Fibroblast of lung (primary cell): ENCODE measurements around the gene PIEZO2. TPM values are rescaled to one million over a fixed set of nuclear protein-coding genes. Genes with fewer than 3 reads are reported as not detected.

Experiments used
- DNase-seq, 2 donors: peaks; one replicate each; pipeline versions ENCODE4 v3.0.0 to v3.0.0-alpha.2; 2010; ENCODE audit warnings: low read depth in 2 of 2
- H2AFZ ChIP-seq: 2 replicates; pipeline ENCODE4 v1.5.1; 2012; ENCODE audit warnings: low read length, control low read depth, inconsistent platforms
- H3K27ac ChIP-seq: 2 replicates; pipeline ENCODE4 v1.5.1; 2011; ENCODE audit warnings: low read length, control low read depth; ENCODE audit not compliant: insufficient read depth
- H3K27me3 ChIP-seq: 2 replicates; pipeline ENCODE4 v1.5.1; 2011; ENCODE audit warnings: mild to moderate bottlenecking, low read length; ENCODE audit not compliant: control insufficient read depth, insufficient read depth
- H3K36me3 ChIP-seq: 2 replicates; pipeline ENCODE4 v1.5.1; 2011; ENCODE audit warnings: low read length; ENCODE audit not compliant: control insufficient read depth, insufficient read depth
- H3K4me1 ChIP-seq: 2 replicates; pipeline ENCODE4 v1.5.1; 2011; ENCODE audit warnings: low read length; ENCODE audit not compliant: control insufficient read depth, insufficient read depth; ENCODE audit errors: extremely low read depth
- H3K4me2 ChIP-seq: 2 replicates; pipeline ENCODE4 v1.5.1; 2011; ENCODE audit warnings: low read length, control low read depth; ENCODE audit not compliant: insufficient read depth; ENCODE audit errors: extremely low read depth
- H3K4me3 ChIP-seq, 4 experiments: fragments of 200-600 bp in 1 of 4; sonication (generic) in 1 of 4; replicated peaks in 1 of 4; 2 replicates each; pipeline ENCODE4 v1.5.1; 2011 to 2016; ENCODE audit warnings: low read length in 4 of 4, low read depth in 3 of 4, mild to moderate bottlenecking in 3 of 4, control low read depth in 2 of 4, inconsistent platforms in 1 of 4, mixed read lengths in 1 of 4; ENCODE audit not compliant: insufficient read depth in 1 of 4; ENCODE audit errors: control extremely low read depth in 1 of 4
- H3K79me2 ChIP-seq: 2 replicates; pipeline ENCODE4 v1.5.1; 2012; ENCODE audit warnings: mild to moderate bottlenecking, low read length, inconsistent platforms; ENCODE audit not compliant: control insufficient read depth, insufficient read depth
- H3K9ac ChIP-seq: 2 replicates; pipeline ENCODE4 v1.5.1; 2011; ENCODE audit warnings: mild to moderate bottlenecking, low read length, control low read depth; ENCODE audit not compliant: insufficient read depth
- H3K9me3 ChIP-seq: 2 replicates; pipeline ENCODE4 v1.5.1; 2012; ENCODE audit warnings: low read depth, low read length; ENCODE audit not compliant: control insufficient read depth, insufficient read depth
- H4K20me1 ChIP-seq: 2 replicates; pipeline ENCODE4 v1.5.1; 2011; ENCODE audit warnings: low read length; ENCODE audit not compliant: control insufficient read depth, insufficient read depth; ENCODE audit errors: extremely low read depth
- EZH2 ChIP-seq: IDR thresholded peaks from 2 replicates; pipeline ENCODE4 v1.5.1; 2012; ENCODE audit warnings: low read length, control low read depth, mild to moderate bottlenecking; ENCODE audit errors: missing control alignments
- polyA plus RNA-seq, 2 donors: library from polyadenylated mRNA; depleted of rRNA in 1 of 2; stranded (reverse) in 1 of 2; unstranded in 1 of 2; fragments of >200 nt; gene quantifications; 2 replicates each; pipeline ENCODE4 v1.2.1, GENCODE V29; 2011 to 2012; ENCODE audit warnings: missing spikeins in 1 of 2
- total RNA-seq: library from RNA; depleted of rRNA; stranded (reverse); fragments of >200 nt; gene quantifications from 2 replicates; pipeline ENCODE4 v1.2.1, GENCODE V29; 2014
- TF ChIP-seq, protein P1 (sequence below), 2 donors: IDR thresholded peaks in 1 of 2; conservative IDR thresholded peaks in 1 of 2; 1 replicate in 1 of 2; 2 replicates in 1 of 2; pipeline ENCODE4 v1.5.1; 2011 to 2012; ENCODE audit warnings: low read length in 2 of 2, control low read depth in 1 of 2, inconsistent platforms in 1 of 2, low read depth in 1 of 2, mild to moderate bottlenecking in 1 of 2

Gene PIEZO2
- total and polyA plus RNA-seq, 2 donors (not counting 1 experiment from before 2014, with no cell fraction given): 1.2 to 6.6 TPM

GRCh38 chr18:11112286-11112685, 37.1 kb downstream of the PIEZO2 start:
- no peak overlapping the region for H3K9ac ChIP-seq
- H3K4me3 ChIP-seq: no peak overlapping the region
- no peak overlapping the region for H2AFZ ChIP-seq
- H3K27me3 ChIP-seq: no peaks in the 10 kb centered on the region
- H3K4me2 ChIP-seq: no peak overlapping the region
- DNase-seq: peak in 1 of 2 donors; percentile 69
- H3K36me3 ChIP-seq: no peaks in the 10 kb centered on the region
- no peaks in the 10 kb centered on the region for H3K4me1 ChIP-seq
- TF ChIP-seq EZH2: no peak
- TF ChIP-seq, protein P1, sequence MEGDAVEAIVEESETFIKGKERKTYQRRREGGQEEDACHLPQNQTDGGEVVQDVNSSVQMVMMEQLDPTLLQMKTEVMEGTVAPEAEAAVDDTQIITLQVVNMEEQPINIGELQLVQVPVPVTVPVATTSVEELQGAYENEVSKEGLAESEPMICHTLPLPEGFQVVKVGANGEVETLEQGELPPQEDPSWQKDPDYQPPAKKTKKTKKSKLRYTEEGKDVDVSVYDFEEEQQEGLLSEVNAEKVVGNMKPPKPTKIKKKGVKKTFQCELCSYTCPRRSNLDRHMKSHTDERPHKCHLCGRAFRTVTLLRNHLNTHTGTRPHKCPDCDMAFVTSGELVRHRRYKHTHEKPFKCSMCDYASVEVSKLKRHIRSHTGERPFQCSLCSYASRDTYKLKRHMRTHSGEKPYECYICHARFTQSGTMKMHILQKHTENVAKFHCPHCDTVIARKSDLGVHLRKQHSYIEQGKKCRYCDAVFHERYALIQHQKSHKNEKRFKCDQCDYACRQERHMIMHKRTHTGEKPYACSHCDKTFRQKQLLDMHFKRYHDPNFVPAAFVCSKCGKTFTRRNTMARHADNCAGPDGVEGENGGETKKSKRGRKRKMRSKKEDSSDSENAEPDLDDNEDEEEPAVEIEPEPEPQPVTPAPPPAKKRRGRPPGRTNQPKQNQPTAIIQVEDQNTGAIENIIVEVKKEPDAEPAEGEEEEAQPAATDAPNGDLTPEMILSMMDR (conservative IDR thresholded peaks at IDR 0.05 in 1 of 2, IDR thresholded peaks at IDR 0.05 in 1 of 2; ENCODE audit: low read depth in 1 of 2, low read length in 2 of 2): no peak
- no peaks in the 10 kb centered on the region for H3K79me2 ChIP-seq
- H4K20me1 ChIP-seq: no peaks in the 10 kb centered on the region
- no peaks in the 10 kb centered on the region for H3K9me3 ChIP-seq
- H3K27ac ChIP-seq: no peak overlapping the region

GRCh38 chr18:11110509-11110908, 38.9 kb downstream of the PIEZO2 start:
- Histone ChIP-seq H4K20me1 (no peaks in the 10 kb centered on the region), H3K36me3 (no peaks in the 10 kb centered on the region), H3K79me2 (no peaks in the 10 kb centered on the region), H3K9ac (no peak overlapping the region), H3K9me3 (no peaks in the 10 kb centered on the region), H3K27me3 (no peaks in the 10 kb centered on the region), H2AFZ (no peak overlapping the region), H3K4me2 (no peak overlapping the region), H3K4me1 (no peaks in the 10 kb centered on the region), H3K27ac (no peak overlapping the region), H3K4me3 (no peak overlapping the region)
- TF ChIP-seq EZH2: no peak
- TF ChIP-seq, protein P1 (conservative IDR thresholded peaks at IDR 0.05 in 1 of 2, IDR thresholded peaks at IDR 0.05 in 1 of 2; ENCODE audit: low read depth in 1 of 2, low read length in 2 of 2): no peak
- no peak for DNase-seq

DNA sequence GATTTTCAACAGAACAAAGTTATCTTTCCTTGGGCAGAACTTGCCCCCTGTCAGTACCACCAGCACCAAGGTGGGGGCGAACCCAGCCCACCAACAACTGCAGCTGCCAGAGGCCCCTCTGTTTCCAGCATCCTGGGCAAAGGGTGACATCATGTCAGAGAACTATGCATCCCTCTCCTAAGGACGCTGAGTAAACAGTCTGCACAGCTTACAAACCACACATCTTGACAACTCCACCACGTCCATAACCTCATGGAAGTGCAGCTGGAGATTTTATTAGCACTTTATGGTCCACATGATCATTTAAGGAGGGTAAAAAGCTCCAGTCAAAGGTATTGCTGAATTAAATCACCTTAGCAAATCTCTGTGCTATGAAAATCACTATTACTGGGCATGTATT, 40.4 kb downstream of the PIEZO2 start:
- Histone ChIP-seq H3K79me2 (no peaks in the 10 kb centered on the region), H3K4me2 (no peak overlapping the region), H3K4me1 (no peaks in the 10 kb centered on the region), H3K9ac (no peak overlapping the region), H3K9me3 (no peaks in the 10 kb centered on the region), H3K36me3 (no peaks in the 10 kb centered on the region), H3K4me3 (no peak overlapping the region), H2AFZ (no peak overlapping the region), H3K27me3 (no peaks in the 10 kb centered on the region), H3K27ac (no peak overlapping the region), H4K20me1 (no peaks in the 10 kb centered on the region)
- DNase-seq: no peak
- TF ChIP-seq EZH2: no peak
- TF ChIP-seq, protein P1 (conservative IDR thresholded peaks at IDR 0.05 in 1 of 2, IDR thresholded peaks at IDR 0.05 in 1 of 2; ENCODE audit: low read depth in 1 of 2, low read length in 2 of 2): no peak
